Stimulated activated CD8-positive, alpha-beta memory T cell treated with anti-CD3 and anti-CD28 coated beads, Interleukin-15, amount 100 ng/mL, for 1 hour (primary cell): Measurements from ENCODE around the gene C1QA.

Experiments used
- DNase-seq: peaks from one replicate; pipeline ENCODE4 v3.0.0-alpha.2; 2020; ENCODE audit warnings: low read depth

C1QA gene

GRCh38 chr1:22636353-22636752, at the start of gene C1QA:
Gene C1QA (plus strand): TSS chr1:22636628. CDS start chr1:22637617, 989 bp downstream.
- no peak for DNase-seq

GRCh38 chr1:22587247-22587646, 49.2 kb upstream of the C1QA start:
- no peak for DNase-seq

- DNase-seq: no peak
Measured at GRCh38 chr1:22588899-22589422, 47.5 kb upstream of the C1QA start.

GRCh38 chr1:22591576-22591975, 44.9 kb upstream of the C1QA start:
- DNase-seq: no peak

- DNase-seq: no peak
Measured at GRCh38 chr1:22592051-22592450, 44.4 kb upstream of the C1QA start.

GRCh38 chr1:22592919-22593790, 43.3 kb upstream of the C1QA start:
- DNase-seq: no peak

GRCh38 chr1:22594396-22594795, 42.0 kb upstream of the C1QA start:
- DNase-seq: no peak

- no peak for DNase-seq
Measured at GRCh38 chr1:22595108-22595507, 41.3 kb upstream of the C1QA start.

GRCh38 chr1:22597301-22597965, 39.0 kb upstream of the C1QA start:
- no peak for DNase-seq

GRCh38 chr1:22597996-22598395, 38.4 kb upstream of the C1QA start:
- no peak for DNase-seq

- no peak for DNase-seq
Measured at GRCh38 chr1:22598736-22599135, 37.7 kb upstream of the C1QA start.

GRCh38 chr1:22600071-22600816, 36.2 kb upstream of the C1QA start:
- DNase-seq: no peak

GRCh38 chr1:22600817-22601605, 35.4 kb upstream of the C1QA start:
- no peak for DNase-seq

GRCh38 chr1:22601610-22602009, 34.8 kb upstream of the C1QA start:
- DNase-seq: no peak

GRCh38 chr1:22602060-22602740, 34.2 kb upstream of the C1QA start:
- no peak for DNase-seq

- DNase-seq: no peak
Measured at GRCh38 chr1:22606161-22606560, 30.3 kb upstream of the C1QA start.

- DNase-seq: no peak
Measured at GRCh38 chr1:22607154-22607553, 29.3 kb upstream of the C1QA start.

GRCh38 chr1:22608361-22608760, 28.1 kb upstream of the C1QA start:
- DNase-seq: no peak

GRCh38 chr1:22609291-22609690, 27.1 kb upstream of the C1QA start:
- DNase-seq: no peak

- DNase-seq: no peak
Measured at GRCh38 chr1:22611530-22611947, 24.9 kb upstream of the C1QA start.
